Measurements from ENCODE around the gene TCF21. TPM values are rescaled to one million over a fixed set of nuclear protein-coding genes. Genes with fewer than 3 reads are reported as not detected.
A peak's percentile ranks its signal among the peaks of the same experiment; 100 is the strongest.

The TCF21 gene
- total RNA-seq, 1 donor from 2014 or later = not detected

GRCh38 chr6:133887880-133888230 lies 1.1 kb upstream of the TCF21 start:
- FAIRE-seq (no peak), DNase-seq (ENCODE audit: low spot score in 2 of 2) (no peak)

- no peak for DNase-seq (ENCODE audit: low spot score in 2 of 2)
- FAIRE-seq = no peak
Measured at GRCh38 chr6:133889557-133890403, 867 bp downstream of the TCF21 start.

GRCh38 chr6:133890711-133891148 lies 1.8 kb downstream of the TCF21 start:
- FAIRE-seq (no peak), DNase-seq (ENCODE audit: low spot score in 2 of 2) (no peak)

GRCh38 chr6:133891149-133891926 lies 2.4 kb downstream of the TCF21 start:
- FAIRE-seq = no peak
- no peak for DNase-seq (ENCODE audit: low spot score in 2 of 2)

- DNase-seq (ENCODE audit: low spot score in 2 of 2) (no peak), FAIRE-seq (peak; percentile 63)
Measured at GRCh38 chr6:133891927-133892812, 3.3 kb downstream of the TCF21 start.

- no peak for DNase-seq (ENCODE audit: low spot score in 2 of 2)
- no peak for FAIRE-seq
Measured at GRCh38 chr6:133892813-133893691, 4.1 kb downstream of the TCF21 start.

- no peak for FAIRE-seq
- DNase-seq (ENCODE audit: low spot score in 2 of 2) = no peak
Measured at GRCh38 chr6:133893946-133894345, 5.0 kb downstream of the TCF21 start.

- FAIRE-seq (no peak), DNase-seq (ENCODE audit: low spot score in 2 of 2) (no peak)
Measured at GRCh38 chr6:133894369-133894768, 5.5 kb downstream of the TCF21 start.

GRCh38 chr6:133894795-133895358 lies 6.0 kb downstream of the TCF21 start:
- DNase-seq (ENCODE audit: low spot score in 2 of 2) (no peak), FAIRE-seq (no peak)

GRCh38 chr6:133895573-133896343 lies 6.8 kb downstream of the TCF21 start:
- DNase-seq (ENCODE audit: low spot score in 2 of 2) (no peak), FAIRE-seq (no peak)

- DNase-seq (ENCODE audit: low spot score in 2 of 2) = no peak
- FAIRE-seq = no peak
Measured at GRCh38 chr6:133896344-133896721, 7.4 kb downstream of the TCF21 start.

GRCh38 chr6:133898263-133898662 lies 9.3 kb downstream of the TCF21 start:
- DNase-seq (ENCODE audit: low spot score in 2 of 2) (no peak), FAIRE-seq (no peak)

- no peak for FAIRE-seq
Measured at GRCh38 chr6:133899556-133899955, 10.6 kb downstream of the TCF21 start.

GRCh38 chr6:133903855-133904254 lies 14.9 kb downstream of the TCF21 start:
- FAIRE-seq = peak; percentile 30

More at GRCh38 chr6:133899556-133899955, 10.6 kb downstream of the TCF21 start:
- DNase-seq (ENCODE audit: low spot score in 2 of 2) = no peak

GRCh38 chr6:133906050-133906449 lies 17.1 kb downstream of the TCF21 start:
- no peak for DNase-seq (ENCODE audit: low spot score in 2 of 2)
- FAIRE-seq = no peak

More at GRCh38 chr6:133903855-133904254, 14.9 kb downstream of the TCF21 start:
- no peak for DNase-seq (ENCODE audit: low spot score in 2 of 2)

GRCh38 chr6:133916650-133917151 lies 27.8 kb downstream of the TCF21 start:
- peak; percentile 39 for FAIRE-seq
- DNase-seq (ENCODE audit: low spot score in 2 of 2) = peak; percentile 26 to 42

- DNase-seq (ENCODE audit: low spot score in 2 of 2) = no peak
- FAIRE-seq = no peak
Measured at GRCh38 chr6:133917781-133918180, 28.9 kb downstream of the TCF21 start.

- DNase-seq (ENCODE audit: low spot score in 2 of 2) (no peak), FAIRE-seq (no peak)
Measured at GRCh38 chr6:133918208-133918930, 29.5 kb downstream of the TCF21 start.

All from frontal cortex (tissue), 4 donors.